GM21528 (cell line): ENCODE results near the gene PAIP2B.

Experiments used
- ATAC-seq: cut with Tn5 transposase; IDR thresholded peaks from one replicate; pipeline ENCODE4 v1.9.1; 2021; ENCODE audit warnings: mild to moderate bottlenecking, moderate library complexity; ENCODE audit not compliant: unreplicated experiment, low FRiP score

The PAIP2B gene

DNA sequence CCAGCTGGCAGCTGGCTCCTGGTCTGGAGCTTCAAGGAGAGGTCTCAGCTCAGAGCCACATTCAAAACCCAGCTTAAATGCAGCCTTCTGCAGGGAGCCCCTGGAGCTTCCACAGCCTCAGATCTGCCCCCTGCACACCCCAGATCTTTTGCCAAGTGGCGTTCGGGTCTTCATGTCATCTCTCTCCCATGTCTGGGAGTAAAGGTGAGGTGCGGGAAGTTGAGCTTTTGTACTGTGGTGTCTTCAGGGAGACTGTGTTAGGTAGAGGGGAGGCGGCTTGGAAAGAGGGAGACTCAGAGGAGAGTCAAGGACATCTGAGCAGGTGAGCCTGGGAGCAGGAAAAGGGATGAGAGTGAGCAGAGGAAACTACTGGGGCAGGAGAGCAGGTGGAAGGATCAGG, 71.1 kb downstream of the PAIP2B start:
- no peak for ATAC-seq

DNA sequence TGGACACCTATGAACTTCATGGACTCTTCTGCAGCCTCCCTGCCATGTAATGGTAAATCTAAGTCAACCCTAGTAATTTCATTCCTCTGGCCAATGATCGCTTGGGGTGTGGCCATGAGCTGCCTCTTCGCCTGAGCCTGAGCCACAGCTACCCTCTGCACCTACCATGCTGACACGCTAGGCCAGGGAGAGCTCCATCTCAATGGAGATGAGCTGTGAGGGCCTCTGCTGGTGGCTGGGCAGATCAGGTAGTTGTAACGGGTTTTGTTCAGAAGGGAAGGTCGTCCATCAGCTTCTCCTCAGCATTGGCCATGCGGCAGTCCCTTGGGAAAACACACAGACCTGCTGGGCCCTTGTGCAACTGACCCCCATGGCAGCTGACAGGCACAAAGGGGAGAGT, 72.1 kb downstream of the PAIP2B start:
- no peak for ATAC-seq

DNA sequence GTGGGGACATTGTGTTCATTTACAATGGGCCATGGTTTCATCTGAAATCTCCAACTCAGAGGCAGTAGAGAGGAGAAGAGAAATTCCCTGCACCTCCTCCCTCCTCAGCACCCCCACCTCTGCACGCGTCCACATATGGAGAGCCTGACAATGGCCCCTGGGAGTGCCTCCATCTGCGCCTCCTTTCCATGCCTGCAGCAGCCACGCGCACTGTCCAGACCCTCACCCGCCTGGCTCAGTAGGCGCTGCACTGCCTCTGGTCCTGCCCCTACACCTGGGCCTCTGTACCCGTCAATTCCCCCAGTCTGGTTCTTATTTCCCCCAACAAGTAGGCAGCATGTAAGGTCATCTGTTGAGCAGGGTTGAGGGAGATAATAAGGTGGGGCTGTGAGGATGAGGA, 72.6 kb downstream of the PAIP2B start:
- no peak for ATAC-seq

DNA sequence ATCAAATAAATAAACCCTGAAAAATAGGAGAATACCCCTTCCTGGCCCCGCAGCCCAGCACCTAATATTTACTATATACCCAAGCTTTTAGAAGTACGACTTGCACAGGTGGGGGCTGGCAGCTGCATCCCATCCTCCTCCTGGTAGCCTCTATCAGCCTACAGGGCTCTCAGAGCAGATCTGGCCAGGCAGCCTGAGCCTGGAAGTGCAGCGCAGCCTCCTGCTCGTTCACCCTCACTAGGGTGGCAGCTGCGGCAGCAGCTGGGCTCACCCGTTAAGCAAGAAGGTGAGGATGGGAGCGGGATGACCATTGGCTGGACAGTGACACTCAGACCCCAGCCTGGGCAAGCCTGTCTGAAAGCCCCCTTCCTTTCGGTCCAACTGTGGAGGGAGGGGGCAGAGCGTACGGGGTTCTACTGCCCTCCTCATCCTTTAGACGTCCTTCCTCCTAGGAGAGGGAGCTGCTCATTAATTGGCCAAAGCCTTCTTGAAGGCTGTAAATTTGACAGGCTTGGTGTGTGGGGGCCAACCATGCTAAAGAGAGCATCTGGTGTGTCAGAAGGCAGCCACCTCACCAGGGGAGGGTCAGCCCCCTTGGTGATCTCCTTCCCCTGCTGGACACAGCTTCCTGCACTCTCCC, 73.2 kb downstream of the PAIP2B start:
- no peak for ATAC-seq

DNA sequence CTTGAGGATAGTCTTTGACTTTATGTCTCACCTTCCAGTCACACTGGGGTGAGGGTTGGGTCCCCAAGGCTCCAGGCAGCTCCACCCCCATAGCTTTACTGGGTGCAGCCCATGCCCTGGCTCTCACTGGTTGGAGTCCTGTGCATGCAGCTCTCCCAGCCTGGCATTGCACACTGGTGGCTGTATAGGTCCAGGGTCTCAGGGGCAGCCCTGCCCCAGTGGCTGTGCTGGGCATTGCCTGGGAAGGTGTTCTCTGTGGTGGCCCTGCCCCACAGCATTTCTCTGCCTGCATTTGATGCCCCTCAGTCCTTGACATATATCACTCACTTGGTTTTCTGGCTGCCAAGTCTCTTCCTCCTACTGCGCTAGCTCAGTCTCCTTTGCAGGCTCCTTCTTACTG, 75.3 kb downstream of the PAIP2B start:
- no peak for ATAC-seq

DNA sequence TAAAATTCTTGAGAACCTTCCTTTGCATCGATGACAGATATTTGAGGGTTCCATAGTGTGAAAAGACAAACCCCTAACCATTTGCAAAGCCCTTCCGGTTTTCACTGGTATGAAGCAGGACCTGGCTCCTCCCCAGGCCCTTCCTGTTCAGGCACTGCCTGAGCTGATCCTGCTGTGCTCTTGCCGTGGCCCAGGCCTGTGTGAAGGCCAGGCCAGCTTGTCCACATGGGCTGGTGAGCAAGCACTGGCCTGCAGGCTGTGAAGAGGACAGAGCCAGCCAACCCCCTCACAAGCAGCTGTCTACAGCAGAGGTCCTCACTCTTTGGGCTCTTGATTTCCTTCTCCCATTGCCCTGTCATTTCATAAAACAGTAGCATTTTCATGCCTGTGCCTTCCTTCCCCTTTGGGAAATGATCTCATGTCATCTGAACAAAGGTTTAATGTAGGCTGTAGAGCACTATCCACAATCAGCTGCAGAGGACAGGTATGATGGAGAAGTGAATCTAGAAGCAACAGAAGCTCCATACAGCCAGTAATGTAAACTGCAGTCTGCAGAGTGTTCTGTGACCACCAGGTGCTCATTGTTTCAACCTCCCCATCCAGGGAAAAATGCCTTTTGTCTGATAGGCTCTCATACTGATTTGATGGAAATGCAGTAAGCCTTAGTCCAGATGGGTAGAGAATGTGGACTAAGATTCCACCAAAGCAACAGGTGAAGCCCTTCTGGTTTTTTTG, 76.7 kb downstream of the PAIP2B start:
- ATAC-seq = no peak

DNA sequence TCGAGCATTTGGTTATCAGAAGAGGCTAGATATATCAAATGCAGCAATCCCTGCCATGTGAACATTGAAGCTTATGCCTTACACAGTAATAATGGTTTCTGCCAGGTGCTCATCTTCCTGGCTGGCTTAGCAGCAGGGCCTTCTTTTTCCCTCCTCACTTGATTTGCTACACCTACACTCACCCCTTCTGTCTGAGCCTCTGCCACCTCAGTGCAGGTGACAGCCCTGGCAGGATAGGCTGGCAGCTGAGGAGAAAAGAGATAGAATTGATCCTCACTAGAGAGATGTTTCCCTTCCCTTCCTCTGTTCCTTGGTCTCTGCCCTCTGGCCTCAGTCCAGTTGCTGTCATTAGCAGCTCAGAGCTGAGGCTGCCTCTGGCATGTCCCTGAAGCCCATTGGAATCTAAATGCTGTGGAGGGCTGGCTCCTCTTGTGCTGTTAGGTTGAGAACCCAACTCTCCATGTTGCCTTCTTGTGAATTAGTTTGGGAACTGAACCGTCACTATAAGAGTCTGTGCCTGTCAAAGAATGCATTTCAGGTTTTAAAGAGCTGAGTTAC, 78.3 kb downstream of the PAIP2B start:
- no peak for ATAC-seq

DNA sequence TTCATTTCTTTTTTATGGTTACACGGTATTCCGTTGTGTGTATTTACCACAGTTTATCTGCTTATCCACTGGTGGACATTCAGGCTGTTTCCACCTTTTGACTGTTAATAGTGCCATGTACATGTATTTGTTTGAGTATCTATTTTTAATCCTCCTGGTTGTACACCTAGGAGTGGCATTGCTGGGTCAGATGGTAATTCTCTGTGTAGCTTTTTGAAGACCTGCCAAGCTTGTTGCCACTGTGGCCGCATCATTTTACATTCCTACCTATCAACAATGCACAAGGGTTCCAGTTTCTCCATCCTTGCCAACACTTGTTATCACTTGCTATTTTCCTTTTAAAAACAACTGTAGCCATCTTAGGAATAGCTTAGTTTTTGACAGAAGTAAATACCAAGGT, 83.1 kb downstream of the PAIP2B start:
- no peak for ATAC-seq

DNA sequence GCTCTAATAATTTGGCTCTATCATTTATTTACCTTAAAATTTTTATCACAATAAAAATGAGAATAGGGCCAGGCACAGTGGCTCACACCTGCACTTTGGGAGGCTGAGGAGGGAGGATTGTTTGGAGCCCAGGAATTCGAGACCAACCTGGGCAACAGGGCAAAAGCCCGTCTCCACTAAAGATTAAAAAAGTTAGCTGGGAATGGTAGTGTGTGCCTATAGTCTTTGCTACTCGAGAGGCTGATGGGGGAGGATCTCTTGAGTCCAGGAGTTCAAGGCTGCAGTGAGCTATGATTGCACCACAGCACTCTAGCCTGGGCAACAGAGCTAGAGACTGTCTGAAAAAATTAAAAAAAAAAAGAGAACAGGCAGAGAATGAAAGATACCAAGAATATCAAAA, 90.7 kb downstream of the PAIP2B start:
- no peak for ATAC-seq

DNA sequence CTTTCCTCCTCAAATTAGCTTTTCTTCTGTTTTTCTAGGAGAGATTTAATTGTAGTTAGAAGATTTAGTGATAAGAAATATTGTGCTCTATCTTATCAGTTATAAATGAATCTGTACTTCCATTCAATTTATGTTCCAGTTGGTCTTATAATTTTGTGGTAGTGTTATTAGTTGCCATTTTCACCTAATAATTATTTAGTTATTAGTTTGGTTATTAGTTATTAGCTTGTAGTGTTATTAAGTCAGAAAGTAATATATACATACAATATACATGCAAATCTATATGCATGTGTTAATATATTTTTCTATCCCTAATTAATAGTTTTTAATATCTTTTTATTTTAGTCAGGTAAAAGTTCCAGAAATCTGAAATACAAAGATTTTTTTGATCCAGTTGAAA, 93.3 kb downstream of the PAIP2B start:
- no peak for ATAC-seq
